Right atrium auricular region (tissue), 2 donors: Measurements from ENCODE around the gene HDGFL2. TPM values are rescaled to one million over a fixed set of nuclear protein-coding genes. Genes with fewer than 3 reads are reported as not detected.
"Not testable (repeated sequence)": the region's sequence is repeated elsewhere in the genome, so short reads cannot be mapped to it uniquely, and the experiment has no call there.

ENCODE experiments used
- DNase-seq: peaks from one replicate; pipeline ENCODE4 v3.0.0-alpha.2; 2019; ENCODE audit warnings: low spot score
- H3K27ac ChIP-seq, 2 donors: fragments of 200-600 bp; sonication (generic); 1 replicate in 1 of 2; 2 replicates in 1 of 2; pipeline ENCODE4 v1.5.1; 2016 to 2019
- H3K27me3 ChIP-seq, 2 donors: fragments of 200-600 bp; sonication (generic); one replicate each; pipeline versions ENCODE4 v1.5.1 to v1.6.0; 2017 to 2019
- H3K36me3 ChIP-seq: fragments of 200-600 bp; sonication (generic); one replicate; pipeline ENCODE4 v1.5.1; 2016
- H3K4me1 ChIP-seq, 2 donors: fragments of 200-600 bp; sonication (generic); one replicate each; pipeline versions ENCODE4 v1.5.1 to v1.6.0; 2017 to 2019
- H3K4me3 ChIP-seq, 2 donors: fragments of 200-600 bp; sonication (generic); 1 replicate in 1 of 2; 2 replicates in 1 of 2; pipeline ENCODE4 v1.5.1; 2017 to 2019; ENCODE audit warnings: mild to moderate bottlenecking in 1 of 2, moderate library complexity in 1 of 2
- H3K9me3 ChIP-seq, 2 donors: fragments of 200-600 bp; sonication (generic); one replicate each; pipeline ENCODE4 v1.5.1; 2019
- CTCF ChIP-seq, 2 donors: fragments of 200-600 bp; sonication (generic); IDR thresholded peaks; one replicate each; pipeline ENCODE4 v1.5.1; 2019; ENCODE audit warnings: antibody characterized with exemption in 2 of 2
- total RNA-seq, 2 donors: library from RNA; depleted of rRNA; stranded (reverse); fragments of >200 nt; gene quantifications; one replicate each; pipeline ENCODE4 v1.1.0, GENCODE V29; 2016

HDGFL2 gene
- total RNA-seq, 2 donors from 2014 or later = 18.3 to 24.8 TPM

- no peak overlapping the region for H3K27ac ChIP-seq
- H3K9me3 ChIP-seq = no peaks in the 10 kb centered on the region
- no peaks in the 10 kb centered on the region for H3K27me3 ChIP-seq
- H3K36me3 ChIP-seq = no peaks in the 10 kb centered on the region
- DNase-seq = no peak
- H3K4me3 ChIP-seq = no peak overlapping the region
- peaks cover 0 to 17% of the 10 kb centered on the region in 2 donors for H3K4me1 ChIP-seq
- TF ChIP-seq CTCF (IDR thresholded peaks at IDR 0.05) = peak; percentile 53 to 70
Measured at GRCh38 chr19:4523306-4524110, 51.4 kb downstream of the HDGFL2 start.

GRCh38 chr19:4524808-4525562 lies 52.9 kb downstream of the HDGFL2 start:
- Histone ChIP-seq H3K4me1 (peaks cover 0 to 4% of the 10 kb centered on the region in 2 donors), H3K36me3 (no peaks in the 10 kb centered on the region), H3K9me3 (no peaks in the 10 kb centered on the region), H3K27ac (no peak overlapping the region), H3K4me3 (no peak overlapping the region), H3K27me3 (no peaks in the 10 kb centered on the region)
- no peak for DNase-seq
- TF ChIP-seq CTCF (IDR thresholded peaks at IDR 0.05) = peak; percentile 56 to 78

- H3K27ac ChIP-seq = no peak overlapping the region
- H3K9me3 ChIP-seq = no peaks in the 10 kb centered on the region
- H3K27me3 ChIP-seq = no peaks in the 10 kb centered on the region
- no peaks in the 10 kb centered on the region for H3K36me3 ChIP-seq
- DNase-seq = no peak
- no peak for TF ChIP-seq CTCF (IDR thresholded peaks at IDR 0.05)
- H3K4me3 ChIP-seq = no peak overlapping the region
- H3K4me1 ChIP-seq = peaks cover 0 to 4% of the 10 kb centered on the region in 2 donors
Measured at GRCh38 chr19:4525563-4526002, 53.5 kb downstream of the HDGFL2 start.

- not testable (repeated sequence) for H3K36me3 ChIP-seq, H3K4me1 ChIP-seq
Measured at GRCh38 chr19:4527377-4527776, 55.3 kb downstream of the HDGFL2 start.

GRCh38 chr19:4528843-4529242 lies 56.7 kb downstream of the HDGFL2 start:
- Histone ChIP-seq H3K36me3 (no peaks in the 10 kb centered on the region), H3K4me3 (no peak overlapping the region), H3K9me3 (no peaks in the 10 kb centered on the region), H3K4me1 (peaks cover 0 to 5% of the 10 kb centered on the region in 2 donors), H3K27ac (no peak overlapping the region), H3K27me3 (no peaks in the 10 kb centered on the region)
- no peak for TF ChIP-seq CTCF (IDR thresholded peaks at IDR 0.05)
- DNase-seq = no peak

More at GRCh38 chr19:4527377-4527776, 55.3 kb downstream of the HDGFL2 start:
- H3K9me3 ChIP-seq, H3K27me3 ChIP-seq, H3K27ac ChIP-seq, H3K4me3 ChIP-seq, DNase-seq: not testable (repeated sequence)

GRCh38 chr19:4529924-4530522 lies 57.9 kb downstream of the HDGFL2 start:
- no peaks in the 10 kb centered on the region for H3K9me3 ChIP-seq
- H3K27ac ChIP-seq = no peak overlapping the region
- H3K4me1 ChIP-seq = peaks cover 0 to 17% of the 10 kb centered on the region in 2 donors
- no peaks in the 10 kb centered on the region for H3K36me3 ChIP-seq
- H3K4me3 ChIP-seq = no peak overlapping the region
- DNase-seq = no peak
- no peaks in the 10 kb centered on the region for H3K27me3 ChIP-seq
- no peak for TF ChIP-seq CTCF (IDR thresholded peaks at IDR 0.05)
